M059J (cell line): ENCODE results near the gene ADPGK. TPM values are rescaled to one million over a fixed set of nuclear protein-coding genes. Genes with fewer than 3 reads are reported as not detected.

ENCODE experiments used
- DNase-seq: peaks from one replicate; pipeline ENCODE4 v3.0.0-alpha.2; 2012; ENCODE audit warnings: low read depth
- total RNA-seq: library from RNA; depleted of rRNA; stranded (reverse); fragments of >200 nt; shearing (Covaris generic); gene quantifications from 2 replicates; pipeline ENCODE4 v1.2.3, GENCODE V29; 2014

The ADPGK gene
- total RNA-seq, 1 experiment from 2014 or later: 109 TPM

DNA sequence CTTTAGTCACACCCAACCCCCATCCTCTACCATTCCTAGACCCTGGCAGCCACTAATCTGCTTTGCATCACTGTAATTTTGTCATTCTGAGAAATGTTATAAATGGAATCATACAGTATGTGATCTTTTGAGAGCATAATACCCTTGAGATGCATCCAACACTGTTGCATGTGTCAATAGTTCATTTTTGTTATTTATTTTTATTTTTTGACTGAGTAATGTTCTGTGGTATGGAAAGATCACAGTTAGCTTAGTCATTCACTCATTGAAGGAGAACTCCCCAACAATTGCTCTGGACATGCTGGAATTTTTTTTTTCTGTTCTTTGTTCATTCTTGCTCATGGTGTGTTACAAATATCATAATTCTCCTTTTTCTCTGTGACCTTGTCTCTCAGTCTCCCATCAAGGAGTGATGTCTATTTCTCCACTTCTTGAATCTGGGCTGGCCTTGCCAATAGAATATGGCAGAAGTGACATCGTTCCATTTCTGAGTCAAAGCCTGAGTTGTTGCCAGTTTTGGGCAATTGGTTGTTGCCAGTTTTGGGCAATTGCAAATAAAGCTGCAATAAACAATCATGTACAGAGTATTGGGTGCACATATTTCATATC lies 6.8 kb upstream of the ADPGK start:
- DNase-seq: peak; percentile 25

DNA sequence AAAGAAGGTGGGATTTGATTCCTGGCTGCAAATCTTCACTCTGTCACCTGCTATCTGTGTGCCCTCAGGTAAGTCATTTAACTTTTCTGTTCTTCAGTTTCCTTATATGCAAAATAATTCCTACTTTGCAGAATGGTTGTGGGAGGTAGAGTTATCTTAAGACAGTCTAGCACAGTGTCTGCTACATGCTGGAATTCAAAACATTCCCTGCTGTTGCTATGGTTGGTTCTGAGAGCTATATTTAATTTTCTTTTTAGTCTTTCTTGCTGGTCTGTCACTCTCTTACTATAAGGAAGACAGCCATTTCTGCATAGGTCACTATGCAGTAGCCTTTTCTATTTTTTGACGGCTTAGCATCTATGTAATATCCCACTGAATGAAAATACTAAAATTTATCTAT lies 4.0 kb upstream of the ADPGK start:
- DNase-seq: no peak

GRCh38 chr15:72786676-72787345 lies 3.3 kb upstream of the ADPGK start:
- DNase-seq: no peak

DNA sequence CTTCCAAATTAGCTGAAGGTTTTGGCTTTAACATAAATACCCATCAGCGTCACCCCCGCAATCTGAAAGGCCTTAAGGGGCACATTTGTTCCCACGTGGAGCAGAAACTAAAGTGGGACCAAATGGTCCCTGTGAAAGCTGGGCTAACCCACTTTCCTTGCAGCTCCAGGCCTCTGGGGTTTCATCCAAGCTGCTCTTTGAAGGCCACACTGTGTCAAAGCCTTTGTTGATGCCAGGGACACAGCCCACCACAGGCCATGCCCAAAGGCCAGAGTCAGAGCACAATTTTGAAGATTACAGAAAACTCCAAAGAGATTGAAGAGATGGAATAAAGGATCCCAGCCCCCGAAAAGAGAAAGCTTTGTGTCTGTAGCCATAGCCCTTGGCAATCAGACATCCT lies 2.7 kb upstream of the ADPGK start:
- DNase-seq: no peak

GRCh38 chr15:72785841-72786240 lies 2.3 kb upstream of the ADPGK start:
- no peak for DNase-seq

- DNase-seq: peak; percentile 26
Observed at GRCh38 chr15:72785432-72785831, 1.9 kb upstream of the ADPGK start.

DNA sequence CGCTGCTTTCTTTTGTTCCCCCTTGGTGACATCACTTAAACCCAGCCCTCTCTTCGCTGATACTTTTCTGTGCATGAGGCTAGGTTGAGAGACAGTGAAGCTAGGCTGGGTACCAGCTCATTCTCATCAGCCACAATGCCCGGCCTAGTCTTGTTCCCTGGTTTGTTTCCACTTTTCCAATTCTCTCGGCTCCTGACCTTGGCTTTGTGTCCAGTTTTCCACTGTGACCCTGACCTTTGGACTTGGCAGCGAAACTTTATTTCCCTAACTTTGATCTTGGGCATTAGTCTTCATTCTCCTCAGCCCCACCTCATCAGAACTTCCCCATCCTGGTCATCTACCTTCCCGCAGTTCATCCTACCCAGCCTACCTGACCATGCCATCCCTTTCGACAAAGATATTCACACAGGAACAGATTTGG lies 908 bp upstream of the ADPGK start:
- no peak for DNase-seq

GRCh38 chr15:72783004-72783639 lies 436 bp downstream of the ADPGK start:
- peak; percentile 46 for DNase-seq

GRCh38 chr15:72782274-72783003 lies 1.1 kb downstream of the ADPGK start:
- DNase-seq: peak; percentile 4

DNA sequence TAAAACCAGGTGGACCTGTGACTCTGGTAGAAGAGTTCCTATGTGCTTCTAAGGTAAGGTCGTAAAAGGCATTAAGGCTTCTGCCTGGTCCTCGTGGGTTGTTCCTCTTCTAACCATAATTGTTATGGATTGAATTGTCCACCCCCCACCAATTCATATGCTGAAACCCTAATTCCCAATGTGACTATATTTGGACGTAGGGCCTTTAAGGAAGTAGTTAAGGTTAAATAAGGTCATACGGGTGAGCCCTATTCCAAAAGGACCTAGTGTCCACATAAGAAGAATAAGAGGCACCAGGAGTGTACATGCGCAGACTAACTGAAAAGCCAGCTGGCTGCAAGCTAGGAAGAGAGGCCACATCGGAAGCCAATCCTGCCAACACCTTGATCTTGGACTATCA lies 1.9 kb downstream of the ADPGK start:
- DNase-seq: no peak

DNA sequence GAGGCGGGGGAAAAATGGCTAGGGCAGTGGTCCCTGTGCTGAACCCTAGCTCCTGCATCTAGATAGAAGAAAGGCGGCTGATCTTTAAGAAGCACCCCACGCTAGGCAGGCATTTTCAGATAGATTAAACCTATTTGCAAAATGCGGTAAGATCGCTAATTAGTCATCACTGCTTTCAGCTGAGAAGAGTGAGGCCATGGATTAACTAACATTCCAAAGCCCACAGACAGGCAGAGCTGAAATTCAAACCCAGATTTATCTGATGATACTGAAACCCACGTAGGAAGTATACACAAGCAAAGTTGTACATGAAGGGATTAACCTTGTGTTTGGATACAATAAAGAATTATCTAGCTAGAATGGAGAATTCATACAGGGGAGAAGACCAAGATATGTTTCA lies 4.8 kb downstream of the ADPGK start:
- DNase-seq: peak; percentile 16

DNA sequence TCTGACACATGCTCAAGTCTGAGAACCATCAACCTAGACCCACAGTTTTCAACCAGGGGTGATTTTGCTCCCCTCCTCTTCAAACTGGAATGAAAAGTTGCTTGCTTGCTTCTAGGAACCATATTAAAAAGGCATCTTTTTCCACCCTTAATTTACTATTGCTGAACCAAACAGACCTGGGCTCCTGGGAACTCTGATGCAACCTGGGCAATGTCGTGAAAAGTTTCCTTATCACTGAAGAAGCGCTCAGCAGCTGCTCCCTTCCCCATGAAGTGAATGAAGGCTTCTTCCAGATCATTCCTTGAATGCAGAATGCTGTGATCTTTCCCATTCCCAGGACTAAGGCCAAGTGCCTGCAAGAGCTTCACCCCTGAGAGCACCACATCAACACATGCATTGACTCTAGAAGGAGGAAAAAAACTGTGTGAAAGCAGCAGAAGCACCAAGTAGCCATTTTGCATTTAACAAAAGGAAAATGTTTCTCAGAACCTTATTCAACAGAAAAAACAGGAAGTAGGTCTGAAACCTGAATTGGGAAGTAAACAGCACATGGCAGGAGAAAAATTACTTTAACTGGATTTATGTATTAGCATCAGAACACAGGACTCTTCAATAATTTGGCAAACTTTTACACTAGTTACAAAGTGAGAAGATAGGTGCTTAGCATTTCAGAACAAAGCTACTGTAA lies 8.7 kb downstream of the ADPGK start:
- DNase-seq: no peak

DNA sequence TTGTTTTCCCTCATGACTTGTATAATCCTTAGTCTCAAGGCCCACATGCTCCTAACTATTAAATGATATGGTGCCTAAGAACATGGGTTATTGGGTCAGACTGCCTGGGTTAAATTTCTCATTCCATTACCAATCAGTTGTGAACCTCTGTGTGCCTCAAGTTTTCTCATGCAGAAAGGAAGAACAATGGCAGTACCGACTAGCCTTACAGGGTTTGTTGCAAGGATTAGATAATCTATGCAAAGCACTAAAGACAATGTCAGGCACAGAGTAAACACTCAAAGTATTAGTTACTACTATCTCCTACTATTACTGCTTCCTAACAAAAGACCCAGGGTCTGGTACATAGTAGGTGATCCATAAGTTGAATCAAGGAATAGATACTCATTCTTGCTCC lies 12.2 kb downstream of the ADPGK start:
- no peak for DNase-seq

GRCh38 chr15:72770673-72771328 lies 12.8 kb downstream of the ADPGK start:
- DNase-seq: no peak

GRCh38 chr15:72766780-72767179 lies 16.8 kb downstream of the ADPGK start:
- DNase-seq: no peak

DNA sequence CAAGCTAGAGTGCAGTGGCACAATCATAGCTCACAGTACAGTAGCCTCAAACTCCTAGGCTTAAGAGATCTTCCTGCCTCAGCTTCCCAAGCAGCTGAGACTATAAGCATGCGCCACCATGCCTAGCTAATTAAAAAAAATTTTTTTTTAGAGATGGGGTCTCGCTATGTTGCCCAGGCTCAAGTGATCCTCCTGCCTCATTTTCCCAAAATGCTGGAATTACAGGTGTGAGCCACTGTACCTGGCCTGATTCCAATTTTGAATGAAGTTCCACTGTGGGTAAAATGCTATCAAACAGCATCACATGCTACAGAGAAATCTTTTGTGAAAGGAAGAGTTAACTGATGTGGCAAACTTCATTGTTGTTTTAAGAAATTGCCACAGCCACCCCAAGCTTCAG lies 17.5 kb downstream of the ADPGK start:
- no peak for DNase-seq

- no peak for DNase-seq
Observed at GRCh38 chr15:72764656-72765055, 18.9 kb downstream of the ADPGK start.

GRCh38 chr15:72760590-72761260 lies 22.8 kb downstream of the ADPGK start:
- DNase-seq: no peak

DNA sequence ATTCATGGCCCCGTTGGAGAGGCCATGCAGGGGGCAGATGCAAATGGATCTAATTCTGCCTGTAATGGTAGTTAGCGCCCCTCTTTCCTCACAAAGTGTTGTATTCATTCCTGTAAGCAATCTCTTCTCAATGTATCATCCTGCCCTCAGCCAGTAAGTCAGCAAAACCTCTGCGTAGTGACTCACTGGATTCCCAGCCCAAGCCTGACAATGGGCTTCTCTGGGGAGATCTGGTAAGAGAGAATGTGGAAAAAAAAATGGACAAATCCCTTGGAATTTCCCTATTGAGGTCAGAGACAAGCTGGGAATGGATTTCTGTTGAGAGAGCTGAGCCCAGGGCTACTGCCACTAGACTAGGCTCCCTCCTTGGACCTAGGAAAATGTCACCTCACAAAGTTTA lies 25.4 kb downstream of the ADPGK start:
- peak; percentile 83 for DNase-seq

GRCh38 chr15:72754096-72754495 lies 29.5 kb downstream of the ADPGK start:
- DNase-seq: no peak
